Stimulated activated CD8-positive, alpha-beta memory T cell treated with anti-CD3 and anti-CD28 coated beads, Interleukin-15, amount 100 ng/mL, for 1 hour (primary cell): ENCODE measurements around the gene NPSR1.
"Not testable (repeated sequence)": the region's sequence is repeated elsewhere in the genome, so short reads cannot be mapped to it uniquely, and the experiment has no call there.

Experiments used
- DNase-seq: peaks from one replicate; pipeline ENCODE4 v3.0.0-alpha.2; 2020; ENCODE audit warnings: low read depth

NPSR1 gene

GRCh38 chr7:34657632-34658268, at the start of gene NPSR1:
Gene NPSR1 (plus strand): TSS chr7:34658218. CDS start chr7:34658413, 195 bp downstream.
- no peak for DNase-seq

- DNase-seq: no peak
These were observed 45.4 kb upstream of the NPSR1 start for GRCh38 chr7:34612661-34613060.

GRCh38 chr7:34620425-34620824, 37.6 kb upstream of the NPSR1 start:
- no peak for DNase-seq

- no peak for DNase-seq
These were observed 35.8 kb upstream of the NPSR1 start for GRCh38 chr7:34622182-34622581.

GRCh38 chr7:34622771-34623250, 35.2 kb upstream of the NPSR1 start:
- DNase-seq: no peak

GRCh38 chr7:34628618-34629017, 29.4 kb upstream of the NPSR1 start:
- not testable (repeated sequence) for DNase-seq

GRCh38 chr7:34652809-34653208, 5.2 kb upstream of the NPSR1 start:
- DNase-seq: no peak

- no peak for DNase-seq
These were observed 4.2 kb upstream of the NPSR1 start for GRCh38 chr7:34653787-34654186.

GRCh38 chr7:34655384-34655783, 2.6 kb upstream of the NPSR1 start:
- no peak for DNase-seq

- DNase-seq: no peak
These were observed 2.0 kb upstream of the NPSR1 start for GRCh38 chr7:34656041-34656440.

GRCh38 chr7:34659472-34660075, 1.6 kb downstream of the NPSR1 start:
- no peak for DNase-seq

GRCh38 chr7:34662058-34662708, 4.2 kb downstream of the NPSR1 start:
- no peak for DNase-seq

GRCh38 chr7:34664755-34665154, 6.7 kb downstream of the NPSR1 start:
- no peak for DNase-seq

GRCh38 chr7:34672430-34672829, 14.4 kb downstream of the NPSR1 start:
- DNase-seq: no peak

- no peak for DNase-seq
These were observed 15.0 kb downstream of the NPSR1 start for GRCh38 chr7:34673066-34673465.

GRCh38 chr7:34675749-34676374, 17.8 kb downstream of the NPSR1 start:
- DNase-seq: no peak

- no peak for DNase-seq
These were observed 19.5 kb downstream of the NPSR1 start for GRCh38 chr7:34677491-34677890.

- DNase-seq: no peak
These were observed 29.5 kb downstream of the NPSR1 start for GRCh38 chr7:34687529-34687928.

GRCh38 chr7:34696415-34696814, 38.4 kb downstream of the NPSR1 start:
- DNase-seq: no peak

- DNase-seq: no peak
These were observed 51.8 kb downstream of the NPSR1 start for GRCh38 chr7:34709771-34710170.

- DNase-seq: no peak
These were observed 60.8 kb downstream of the NPSR1 start for GRCh38 chr7:34718867-34719266.

- DNase-seq: no peak
These were observed 61.6 kb downstream of the NPSR1 start for GRCh38 chr7:34719636-34720035.

GRCh38 chr7:34720289-34720688, 62.3 kb downstream of the NPSR1 start:
- DNase-seq: no peak
